HG03432 (cell line): ENCODE results near the gene STAG3.
A peak's percentile ranks its signal among the peaks of the same experiment; 100 is the strongest.
"Not testable (repeated sequence)": the region's sequence is repeated elsewhere in the genome, so short reads cannot be mapped to it uniquely, and the experiment has no call there.

Experiments used
- ATAC-seq: cut with Tn5 transposase; IDR thresholded peaks from one replicate; pipeline ENCODE4 v1.9.1; 2021; ENCODE audit warnings: mild to moderate bottlenecking, moderate library complexity; ENCODE audit not compliant: unreplicated experiment

STAG3 gene, protein sequence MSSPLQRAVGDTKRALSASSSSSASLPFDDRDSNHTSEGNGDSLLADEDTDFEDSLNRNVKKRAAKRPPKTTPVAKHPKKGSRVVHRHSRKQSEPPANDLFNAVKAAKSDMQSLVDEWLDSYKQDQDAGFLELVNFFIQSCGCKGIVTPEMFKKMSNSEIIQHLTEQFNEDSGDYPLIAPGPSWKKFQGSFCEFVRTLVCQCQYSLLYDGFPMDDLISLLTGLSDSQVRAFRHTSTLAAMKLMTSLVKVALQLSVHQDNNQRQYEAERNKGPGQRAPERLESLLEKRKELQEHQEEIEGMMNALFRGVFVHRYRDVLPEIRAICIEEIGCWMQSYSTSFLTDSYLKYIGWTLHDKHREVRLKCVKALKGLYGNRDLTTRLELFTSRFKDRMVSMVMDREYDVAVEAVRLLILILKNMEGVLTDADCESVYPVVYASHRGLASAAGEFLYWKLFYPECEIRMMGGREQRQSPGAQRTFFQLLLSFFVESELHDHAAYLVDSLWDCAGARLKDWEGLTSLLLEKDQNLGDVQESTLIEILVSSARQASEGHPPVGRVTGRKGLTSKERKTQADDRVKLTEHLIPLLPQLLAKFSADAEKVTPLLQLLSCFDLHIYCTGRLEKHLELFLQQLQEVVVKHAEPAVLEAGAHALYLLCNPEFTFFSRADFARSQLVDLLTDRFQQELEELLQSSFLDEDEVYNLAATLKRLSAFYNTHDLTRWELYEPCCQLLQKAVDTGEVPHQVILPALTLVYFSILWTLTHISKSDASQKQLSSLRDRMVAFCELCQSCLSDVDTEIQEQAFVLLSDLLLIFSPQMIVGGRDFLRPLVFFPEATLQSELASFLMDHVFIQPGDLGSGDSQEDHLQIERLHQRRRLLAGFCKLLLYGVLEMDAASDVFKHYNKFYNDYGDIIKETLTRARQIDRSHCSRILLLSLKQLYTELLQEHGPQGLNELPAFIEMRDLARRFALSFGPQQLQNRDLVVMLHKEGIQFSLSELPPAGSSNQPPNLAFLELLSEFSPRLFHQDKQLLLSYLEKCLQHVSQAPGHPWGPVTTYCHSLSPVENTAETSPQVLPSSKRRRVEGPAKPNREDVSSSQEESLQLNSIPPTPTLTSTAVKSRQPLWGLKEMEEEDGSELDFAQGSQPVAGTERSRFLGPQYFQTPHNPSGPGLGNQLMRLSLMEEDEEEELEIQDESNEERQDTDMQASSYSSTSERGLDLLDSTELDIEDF

DNA sequence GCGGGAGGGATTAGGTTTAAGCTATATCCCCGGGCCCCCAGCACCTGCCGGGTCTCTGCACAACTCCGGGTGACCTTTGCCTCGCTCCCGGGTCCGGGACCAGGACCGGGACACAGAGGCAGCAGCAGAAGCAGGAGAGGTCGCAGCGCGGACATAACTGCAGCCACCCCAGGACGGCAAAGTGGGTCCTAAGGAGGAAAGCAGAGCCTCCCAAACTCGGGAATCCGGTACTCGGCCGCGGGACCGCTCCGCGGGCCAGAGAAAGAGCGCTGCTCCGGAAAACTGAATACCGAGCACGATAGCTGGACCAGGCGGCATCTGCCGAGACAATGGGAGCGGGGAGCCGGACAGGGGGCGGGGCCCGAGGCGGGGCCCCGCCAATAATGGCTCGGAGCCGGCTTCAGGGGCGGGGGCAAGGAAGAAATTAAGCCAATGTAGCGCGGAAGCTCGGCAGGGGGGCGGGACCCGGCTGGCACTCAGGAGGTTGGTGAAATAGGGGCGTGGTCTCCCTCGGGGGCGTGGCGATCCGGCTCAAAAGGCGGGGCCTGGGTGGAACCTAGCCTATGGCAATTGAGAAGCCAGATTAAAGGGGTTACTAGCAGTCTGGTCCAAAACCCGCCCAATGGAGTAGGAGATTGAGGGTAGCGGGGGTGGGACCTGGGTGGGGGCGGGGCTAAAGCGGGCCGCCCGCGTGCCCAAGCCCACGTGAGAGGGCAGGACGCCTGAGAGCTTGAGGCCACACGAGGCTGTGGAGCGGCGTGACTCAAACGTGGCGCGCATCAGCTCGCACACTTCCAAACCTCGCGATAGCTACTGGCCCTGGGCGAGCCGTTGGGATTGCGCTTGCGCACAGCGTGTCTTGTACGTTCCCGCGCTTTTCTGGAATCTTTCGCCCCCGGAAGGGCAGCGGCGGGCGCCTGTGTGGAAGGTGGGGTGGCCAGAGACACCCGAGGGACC lies at the start of gene STAG3, which contains the start of gene GPC2:
Gene STAG3 (plus strand): TSS at position 874 of the 957 bp plus-strand sequence. CDS start 2,639 bp downstream, outside the sequence.
Gene GPC2 (minus strand): TSS at position 337 of the 957 bp plus-strand sequence. CDS start 182 bp downstream, at position 155.
- ATAC-seq, result peak; percentile 87

DNA sequence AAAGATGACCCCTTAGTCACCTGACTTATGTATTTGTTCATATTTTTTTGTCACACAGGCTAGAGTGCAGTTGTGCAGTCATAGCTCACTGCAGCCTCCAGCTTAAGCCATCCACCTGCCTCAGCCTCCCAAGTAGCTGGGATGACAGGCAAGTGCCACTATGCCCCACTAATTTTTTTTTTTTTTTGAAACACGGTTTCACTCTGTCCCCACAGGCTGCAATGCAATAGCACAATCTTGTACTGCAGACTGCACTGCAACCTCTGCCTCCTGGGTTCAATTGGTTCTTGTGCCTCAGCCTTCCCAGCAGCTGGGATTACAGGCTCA lies 49.1 kb upstream of the STAG3 start:
- no peak for ATAC-seq

DNA sequence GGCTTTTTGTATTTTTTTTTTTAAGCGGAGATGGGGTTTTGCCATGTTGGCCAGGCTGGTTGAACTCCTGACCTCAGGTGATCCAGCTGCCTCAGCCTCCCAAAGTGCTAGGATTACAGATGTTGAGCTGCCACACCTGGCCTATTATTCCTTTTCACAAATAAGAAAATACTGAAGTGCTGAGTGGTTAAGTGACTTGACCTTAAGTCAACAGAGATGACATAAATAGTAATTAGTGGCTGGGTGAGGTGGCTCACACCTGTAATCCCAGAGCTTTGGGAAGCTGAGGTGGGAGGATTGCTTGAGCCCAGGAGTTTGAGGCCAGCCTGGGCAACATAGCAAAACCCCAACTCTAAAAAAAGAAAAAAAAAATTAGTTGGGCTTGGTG lies 47.5 kb upstream of the STAG3 start:
- ATAC-seq, result not testable (repeated sequence)

DNA sequence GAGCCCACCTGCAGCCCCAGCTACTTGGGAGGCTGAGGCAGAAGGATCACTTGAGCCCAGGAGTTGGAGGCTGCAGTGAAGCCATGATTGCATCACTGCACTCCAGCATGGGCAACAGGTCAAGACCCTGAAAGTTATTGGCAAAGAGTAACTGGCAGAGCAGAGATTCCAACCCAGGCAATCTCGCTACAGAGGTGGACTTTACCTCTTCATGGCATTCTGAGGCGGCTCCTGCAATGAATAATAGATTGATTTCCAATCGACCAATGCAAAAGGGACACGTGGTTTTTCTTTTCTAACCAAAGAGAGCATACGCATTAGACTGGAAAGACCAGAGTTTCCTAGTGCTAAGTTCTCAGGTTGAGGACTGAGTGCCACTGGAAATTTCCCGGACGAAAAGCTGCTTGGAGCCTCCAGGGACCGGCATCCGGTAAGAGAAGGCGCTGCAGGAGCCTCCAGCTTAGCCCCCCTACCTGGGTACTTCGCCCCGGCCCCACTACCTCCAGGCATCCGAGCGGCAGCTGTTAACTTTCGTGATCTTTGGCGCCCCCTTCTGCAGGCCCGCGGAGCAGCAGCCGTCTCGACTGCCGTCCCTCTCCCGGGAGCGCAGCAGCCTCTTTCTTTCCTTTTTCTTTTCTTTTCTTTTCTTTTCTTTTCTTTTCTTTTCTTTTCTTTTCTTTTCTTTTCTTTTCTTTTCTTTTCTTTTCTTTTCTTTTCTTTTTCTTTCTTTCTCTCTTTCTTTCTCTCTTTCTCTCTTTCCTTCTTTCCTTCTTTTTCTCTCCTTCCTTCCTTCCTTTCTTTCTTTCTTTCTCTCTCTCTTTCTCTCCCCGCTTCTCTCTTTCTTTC lies 46.9 kb upstream of the STAG3 start:
- no peak for ATAC-seq

DNA sequence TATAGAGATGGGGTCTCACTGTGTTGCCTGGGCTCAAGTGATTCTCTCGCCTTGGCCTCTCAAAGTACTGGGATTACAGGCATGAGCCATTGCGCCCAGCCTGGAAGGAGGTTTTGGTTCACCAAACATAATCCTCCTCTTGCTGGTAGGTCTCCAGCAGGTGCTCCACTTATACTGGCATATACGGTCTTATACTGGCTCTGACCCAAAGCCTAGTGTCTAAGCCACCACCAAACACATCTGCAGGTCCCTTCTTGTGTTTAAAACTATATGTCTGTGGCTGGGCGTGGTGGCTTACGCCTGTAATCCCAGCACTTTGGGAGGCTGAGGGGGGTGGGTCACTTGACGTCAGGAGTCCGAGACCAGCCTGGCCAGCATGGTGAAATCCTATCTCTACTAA lies 45.6 kb upstream of the STAG3 start:
- ATAC-seq, result no peak

DNA sequence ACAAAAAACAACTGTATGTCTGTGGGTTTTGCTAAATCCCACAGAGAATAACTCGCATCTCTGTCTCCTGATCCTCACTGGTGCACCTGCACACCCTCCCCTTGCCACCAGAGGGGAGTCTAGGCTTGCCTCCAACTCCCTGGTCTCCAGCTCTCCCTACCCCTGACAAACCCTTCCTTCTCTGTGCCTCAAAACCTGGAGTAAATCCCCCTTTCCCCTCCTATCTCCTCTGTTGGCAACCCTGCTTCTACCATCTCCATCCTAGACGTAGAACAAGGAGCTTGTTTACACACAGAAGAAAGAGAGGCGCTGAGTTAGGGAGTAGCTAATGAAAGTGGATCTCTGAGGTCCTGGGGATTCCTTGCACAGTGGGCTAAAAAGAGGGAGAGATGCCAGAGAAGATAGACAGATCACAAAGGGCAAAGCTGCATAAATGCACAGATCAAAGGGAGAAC lies 45.0 kb upstream of the STAG3 start:
- ATAC-seq, result peak; percentile 52

DNA sequence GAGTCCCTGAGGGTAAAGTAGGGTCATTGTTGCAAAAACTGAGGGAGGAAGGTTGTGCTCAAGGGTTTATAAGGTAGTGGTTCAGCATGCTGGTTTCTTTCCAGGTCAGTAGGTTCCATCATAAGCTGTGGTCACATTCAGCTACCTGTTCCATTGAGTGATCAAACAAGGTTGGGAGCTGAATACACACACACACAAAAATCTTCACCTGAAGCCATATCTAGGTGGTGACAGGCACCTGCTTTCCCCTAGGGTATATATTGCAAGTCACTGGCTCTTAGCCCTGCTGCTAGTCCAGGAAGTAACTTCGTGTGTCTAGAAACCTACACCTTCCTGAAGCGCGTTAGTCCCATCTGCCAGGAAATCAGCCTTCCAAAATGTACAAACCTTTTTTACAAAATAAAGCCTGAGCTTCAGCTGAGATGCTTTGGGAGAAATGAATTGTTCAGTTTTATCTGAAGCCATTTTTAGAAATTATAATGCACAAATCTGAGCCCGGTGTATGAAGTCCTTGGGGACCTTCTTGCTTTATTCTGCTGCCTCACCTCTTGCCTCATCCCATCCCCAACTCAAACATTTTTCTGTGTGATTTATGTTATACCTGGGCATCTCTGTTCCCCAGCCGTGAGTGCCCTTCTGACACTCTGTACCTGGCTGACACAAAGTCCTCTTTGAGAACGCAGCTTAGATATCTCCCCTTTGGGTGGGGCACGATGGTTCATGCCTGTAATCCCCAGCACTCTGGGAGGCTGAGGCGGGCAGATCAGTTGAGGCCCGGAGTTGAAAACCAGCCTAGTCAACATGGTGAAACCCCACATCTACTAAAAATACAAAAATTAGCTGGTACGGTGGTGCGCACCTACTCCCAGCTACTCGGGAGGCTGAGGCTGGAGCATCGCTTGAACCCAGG lies 39.6 kb upstream of the STAG3 start:
- ATAC-seq, result no peak

DNA sequence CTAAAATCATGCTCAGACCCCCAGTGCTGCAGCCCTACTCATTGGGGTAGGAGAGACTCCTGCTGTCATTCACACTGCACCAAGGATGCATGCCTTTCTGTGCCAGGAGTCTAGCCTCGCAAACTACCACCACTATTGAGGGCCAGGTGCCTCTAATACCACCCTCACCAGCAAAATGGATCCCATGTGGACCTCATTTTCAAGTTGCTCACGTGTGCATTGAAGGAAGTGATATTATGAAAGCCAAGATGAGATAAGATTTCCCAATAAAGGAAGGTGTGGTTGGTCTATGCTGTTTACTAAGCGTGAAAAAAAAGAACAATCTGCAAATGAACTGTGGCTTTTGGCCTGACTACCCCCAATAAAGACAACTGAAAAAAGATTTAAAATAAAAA lies 36.2 kb upstream of the STAG3 start:
- no peak for ATAC-seq

DNA sequence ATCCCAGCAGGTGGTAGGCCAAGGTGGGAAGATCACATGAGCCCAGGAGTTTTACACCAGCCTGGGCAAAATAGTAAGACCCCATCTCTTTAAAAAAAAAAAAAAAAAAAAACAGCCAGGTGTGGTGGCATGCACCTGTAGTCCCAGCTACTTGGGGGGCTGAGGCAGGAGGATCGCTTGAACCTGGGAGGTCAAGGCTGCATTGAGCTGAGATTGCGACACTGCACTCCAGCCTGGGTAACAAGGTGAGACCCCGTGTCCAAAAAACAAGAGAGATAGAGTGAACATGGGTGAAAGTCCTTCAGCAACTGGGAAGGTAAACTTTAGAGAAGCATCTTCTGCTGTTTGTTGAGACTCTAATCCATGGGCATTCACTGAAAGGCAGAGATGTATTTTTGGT lies 35.3 kb upstream of the STAG3 start:
- no peak for ATAC-seq

DNA sequence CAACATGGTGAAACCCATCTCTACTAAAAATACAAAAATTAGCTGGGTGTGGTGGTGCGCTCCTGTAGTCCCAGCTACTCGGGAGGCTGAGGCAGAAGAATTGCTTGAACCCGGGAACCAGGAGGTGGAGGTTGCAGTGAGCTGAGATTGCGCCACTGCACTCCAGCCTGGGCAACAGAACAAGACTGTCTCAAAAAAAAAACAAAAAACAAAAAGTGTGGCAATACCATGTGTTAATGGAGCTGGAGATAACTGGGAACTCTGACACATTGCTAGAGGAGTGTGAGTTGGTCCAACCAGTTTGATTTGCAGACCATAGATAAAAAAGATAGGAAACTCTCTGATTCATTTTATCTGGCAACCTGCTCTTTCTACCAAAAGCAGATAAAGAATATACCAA lies 31.4 kb upstream of the STAG3 start:
- not testable (repeated sequence) for ATAC-seq

DNA sequence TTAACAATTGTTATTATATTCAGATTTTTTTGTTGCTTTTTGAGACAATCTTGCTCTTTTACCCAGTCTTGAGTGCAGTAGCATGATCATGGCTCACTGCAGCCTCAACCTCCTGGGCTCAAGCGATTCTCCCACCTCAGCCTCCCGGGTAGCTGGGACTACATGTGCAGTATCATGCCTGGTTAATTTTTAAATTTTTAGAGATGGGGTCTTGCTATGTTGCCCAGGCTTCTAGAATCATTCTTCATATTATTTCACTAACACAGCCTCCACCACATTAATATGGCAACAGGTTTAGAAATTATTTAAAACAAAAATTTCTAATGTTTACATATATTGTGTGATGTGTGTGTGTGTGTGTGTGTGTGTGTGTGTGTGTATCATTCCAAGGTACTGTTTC lies 30.4 kb upstream of the STAG3 start:
- no peak for ATAC-seq

DNA sequence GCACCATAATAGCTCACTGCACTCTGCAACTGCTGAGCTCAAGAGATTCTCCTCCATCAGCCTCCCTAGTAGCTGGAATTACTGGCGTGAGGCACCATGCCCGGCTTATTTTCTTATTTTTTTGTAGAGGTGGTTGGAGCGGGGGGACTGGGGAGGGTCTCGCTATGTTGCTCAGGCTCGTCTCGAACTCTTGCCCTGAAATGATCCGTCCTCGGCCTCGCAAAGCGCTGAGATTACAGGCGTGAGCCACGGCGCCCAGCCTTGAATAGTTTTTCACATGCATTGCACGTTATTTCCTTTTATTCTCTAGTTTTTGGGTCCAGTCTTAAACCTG lies 29.5 kb upstream of the STAG3 start:
- no peak for ATAC-seq

DNA sequence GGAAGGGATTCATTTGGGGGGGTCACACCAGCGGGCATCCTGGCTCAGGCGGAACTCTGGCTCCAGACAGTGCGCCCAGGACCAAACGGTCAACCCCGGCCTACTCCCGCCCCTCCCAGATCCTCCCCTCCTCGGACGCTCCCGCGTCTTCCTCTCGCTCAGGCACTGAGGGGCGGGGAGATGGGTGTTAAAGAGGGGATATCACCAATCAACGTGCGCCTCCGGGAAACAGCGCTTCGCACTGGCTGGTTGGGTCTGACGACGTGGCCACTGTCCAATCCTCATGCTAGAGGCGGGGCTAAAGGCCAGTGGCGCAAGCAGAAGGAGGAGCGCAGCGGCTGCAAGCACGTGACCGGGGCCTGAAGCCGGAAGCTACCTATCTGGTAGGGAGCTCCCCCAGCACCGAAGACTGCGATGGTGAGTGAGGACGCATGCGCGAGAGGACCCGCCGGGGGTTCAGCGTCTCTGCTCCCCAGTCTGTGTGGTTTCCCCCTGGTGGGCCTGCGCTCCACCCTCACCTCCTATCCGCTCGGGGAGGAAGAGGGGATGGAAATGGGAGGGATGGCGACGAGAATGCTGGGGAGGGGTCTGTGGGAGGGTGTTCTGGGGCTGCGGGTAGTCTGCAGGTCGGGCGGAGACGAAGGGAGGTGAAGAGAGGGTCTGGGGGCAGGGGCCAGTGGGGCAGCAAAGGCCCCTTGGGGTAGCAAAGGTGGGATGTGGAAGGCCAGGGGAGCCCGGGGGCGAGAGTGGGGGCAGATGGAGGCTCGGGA lies 29.0 kb upstream of the STAG3 start, which contains the start of gene LAMTOR4:
Gene LAMTOR4 (plus strand): TSS at position 360 of the 770 bp plus-strand sequence. CDS start 55 bp downstream, at position 415.
- ATAC-seq, result peak; percentile 96

DNA sequence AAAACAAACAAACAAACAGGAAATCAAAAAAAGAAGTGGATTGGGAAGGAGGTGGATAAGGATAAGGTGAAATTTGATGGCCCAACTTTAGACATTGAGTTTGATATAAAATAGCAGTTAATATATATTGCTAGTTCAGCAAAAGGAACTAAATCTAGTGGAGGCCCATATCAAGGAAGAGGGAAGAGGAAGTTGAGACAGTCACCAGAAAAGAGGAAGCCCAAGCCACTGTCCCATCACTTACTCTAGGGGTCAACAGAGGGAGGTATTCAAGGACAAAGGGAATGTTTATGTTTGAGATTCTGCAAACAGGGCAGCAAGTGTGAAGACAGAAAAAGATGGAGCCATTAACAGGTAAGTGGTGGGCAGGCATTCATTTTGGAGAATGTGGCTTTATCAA lies 25.3 kb upstream of the STAG3 start:
- ATAC-seq, result no peak

DNA sequence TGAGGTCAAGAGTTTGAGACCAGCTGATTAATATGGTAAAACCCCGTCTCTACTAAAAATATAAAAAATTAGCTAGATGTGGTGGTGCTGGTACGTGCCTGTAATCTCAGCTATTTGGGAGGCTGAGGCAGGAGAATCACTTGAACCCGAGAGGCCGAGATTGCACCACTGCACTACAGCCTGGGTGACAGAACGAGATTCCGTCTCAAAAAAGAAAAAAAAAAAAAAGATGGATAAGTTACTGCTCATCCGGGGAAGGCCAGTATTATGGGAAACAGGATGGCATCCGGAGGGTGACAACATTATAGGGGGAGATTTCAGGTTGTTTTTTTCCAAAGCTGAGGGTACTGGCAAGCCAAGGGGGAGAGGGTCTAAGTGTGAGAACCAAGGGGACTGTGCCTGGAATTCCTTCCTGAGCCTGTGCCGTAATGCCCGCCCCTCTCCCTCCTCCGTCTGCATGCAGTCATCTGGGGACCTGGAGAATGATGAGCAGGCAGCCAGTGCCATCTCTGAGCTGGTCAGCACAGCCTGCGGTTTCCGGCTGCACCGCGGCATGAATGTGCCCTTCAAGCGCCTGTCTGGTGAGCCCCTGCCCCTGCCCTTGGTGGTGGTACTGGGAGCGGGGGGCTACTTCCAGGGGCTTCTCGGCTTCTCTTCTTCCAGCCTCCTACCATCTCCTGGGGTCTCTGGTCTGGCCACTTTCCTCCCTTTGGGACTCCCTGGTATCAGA lies 24.6 kb upstream of the STAG3 start:
- no peak for ATAC-seq

DNA sequence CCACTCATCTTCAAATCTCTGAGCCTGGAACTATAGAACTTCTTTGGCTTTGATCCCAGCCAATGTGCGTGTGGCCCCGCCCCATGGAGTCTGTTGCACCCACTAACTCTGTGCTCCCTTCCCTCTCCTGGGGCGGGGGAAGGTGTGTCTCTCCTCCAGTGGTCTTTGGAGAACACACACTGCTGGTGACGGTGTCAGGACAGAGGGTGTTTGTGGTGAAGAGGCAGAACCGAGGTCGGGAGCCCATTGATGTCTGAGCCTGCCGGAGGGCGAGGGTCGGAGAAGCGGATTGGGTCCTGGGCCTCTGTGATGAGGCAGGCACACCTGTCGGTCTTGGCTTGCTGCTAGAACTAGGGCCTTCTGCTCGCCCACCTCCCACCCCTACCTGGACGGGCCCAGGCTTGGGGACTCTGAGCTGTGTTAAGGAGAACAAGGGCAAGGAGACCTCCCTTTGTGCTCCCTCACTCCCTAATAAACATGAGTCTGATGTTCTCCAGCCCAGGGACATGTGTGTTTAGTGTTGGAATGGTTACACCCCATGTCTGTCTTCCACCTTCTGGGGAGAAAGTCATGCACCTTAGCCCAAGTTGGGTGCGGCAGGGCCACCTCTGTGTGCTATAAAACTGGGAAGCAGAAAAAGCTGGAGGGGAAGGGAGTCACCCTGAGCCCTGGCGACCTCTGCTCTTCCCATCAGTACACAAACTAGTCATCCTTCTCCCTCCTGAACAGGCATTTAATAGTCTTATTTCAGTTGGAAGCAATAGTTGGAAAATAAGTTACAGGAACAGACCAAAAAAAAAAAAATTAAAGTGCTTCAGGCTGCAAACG lies 23.8 kb upstream of the STAG3 start:
- ATAC-seq, result no peak
